Measurements from ENCODE around the gene EIF4A3. TPM values are rescaled to one million over a fixed set of nuclear protein-coding genes. Genes with fewer than 3 reads are reported as not detected.

Gene EIF4A3
- total RNA-seq, 4 donors from 2014 or later = 34.5 to 69.0 (median 59.2) TPM

- Histone ChIP-seq H3K27me3 (no peaks in the 10 kb centered on the region), H3K9me3 (peaks cover 0 to 6% (median 0%) of the 10 kb centered on the region in 4 donors), H3K4me3 (no peak overlapping the region), H3K4me1 (no peaks in the 10 kb centered on the region), H3K36me3 (peaks cover 0 to 98% (median 0%) of the 10 kb centered on the region in 3 donors), H3K27ac (no peak overlapping the region)
- 87 to 95% methylated on average over 7 of the region's 7 CpGs for WGBS, 2 donors
- DNase-seq (ENCODE audit: low spot score in 2 of 2) = no peak
- TF ChIP-seq EP300 (IDR thresholded peaks at IDR 0.05) (no peak), CTCF (IDR thresholded peaks at IDR 0.05) (no peak), POLR2A (IDR thresholded peaks at IDR 0.05) (no peak)
Measured at GRCh38 chr17:80114758-80115157, 32.2 kb downstream of the EIF4A3 start.

GRCh38 chr17:80113033-80113484 lies 33.9 kb downstream of the EIF4A3 start:
- DNase-seq (ENCODE audit: low spot score in 2 of 2) = no peak
- Histone ChIP-seq H3K27ac (no peak overlapping the region), H3K36me3 (peaks cover 0 to 94% (median 0%) of the 10 kb centered on the region in 3 donors), H3K27me3 (no peaks in the 10 kb centered on the region), H3K4me1 (no peaks in the 10 kb centered on the region), H3K4me3 (no peak overlapping the region), H3K9me3 (peaks cover 0 to 6% (median 0%) of the 10 kb centered on the region in 4 donors)
- 82 to 92% methylated on average over 6 to 16 of the region's 20 CpGs for WGBS, 2 donors
- TF ChIP-seq POLR2A (IDR thresholded peaks at IDR 0.05) (no peak), EP300 (IDR thresholded peaks at IDR 0.05) (no peak), CTCF (IDR thresholded peaks at IDR 0.05) (no peak)

GRCh38 chr17:80112471-80113032 lies 34.4 kb downstream of the EIF4A3 start:
- Histone ChIP-seq H3K27ac (no peak overlapping the region), H3K4me1 (no peaks in the 10 kb centered on the region), H3K36me3 (peaks cover 0 to 94% (median 0%) of the 10 kb centered on the region in 3 donors), H3K4me3 (no peak overlapping the region), H3K9me3 (peaks cover 0 to 6% (median 0%) of the 10 kb centered on the region in 4 donors), H3K27me3 (no peaks in the 10 kb centered on the region)
- WGBS, 2 donors = 84 to 88% methylated on average over 4 to 21 of the region's 24 CpGs
- no peak for TF ChIP-seq EP300 (IDR thresholded peaks at IDR 0.05)
- TF ChIP-seq CTCF (IDR thresholded peaks at IDR 0.05) = no peak
- TF ChIP-seq POLR2A (IDR thresholded peaks at IDR 0.05) = no peak
- DNase-seq (ENCODE audit: low spot score in 2 of 2) = no peak

- 86 to 90% methylated on average over 26 of the region's 26 CpGs for WGBS, 2 donors
- Histone ChIP-seq H3K4me1 (no peaks in the 10 kb centered on the region), H3K36me3 (peaks cover 0 to 93% (median 0%) of the 10 kb centered on the region in 3 donors), H3K4me3 (no peak overlapping the region), H3K27ac (no peak overlapping the region), H3K9me3 (peaks cover 0 to 6% (median 0%) of the 10 kb centered on the region in 4 donors), H3K27me3 (no peaks in the 10 kb centered on the region)
- TF ChIP-seq CTCF (IDR thresholded peaks at IDR 0.05) = no peak
- no peak for TF ChIP-seq EP300 (IDR thresholded peaks at IDR 0.05)
- TF ChIP-seq POLR2A (IDR thresholded peaks at IDR 0.05) = no peak
- no peak for DNase-seq (ENCODE audit: low spot score in 2 of 2)
Measured at GRCh38 chr17:80111702-80112470, 35.0 kb downstream of the EIF4A3 start.

Data from tibial nerve (tissue), 4 donors.